ENCODE data around the gene POLR2F. TPM values are rescaled to one million over a fixed set of nuclear protein-coding genes. Genes with fewer than 3 reads are reported as not detected.
"Not testable (repeated sequence)": the region's sequence is repeated elsewhere in the genome, so short reads cannot be mapped to it uniquely, and the experiment has no call there.

Gene POLR2F
- total RNA-seq, 1 experiment from 2014 or later = 167 TPM

- no peak for DNase-seq
- no peak overlapping the region for H3K4me3 ChIP-seq
- peaks cover 34% of the 10 kb centered on the region for H3K36me3 ChIP-seq
- no peaks in the 10 kb centered on the region for H3K27me3 ChIP-seq
- H3K9me3 ChIP-seq = no peaks in the 10 kb centered on the region
Measured at GRCh38 chr22:37967637-37968451, 14.3 kb downstream of the POLR2F start.

- no peaks in the 10 kb centered on the region for H3K27me3 ChIP-seq
- no peak for DNase-seq
- H3K4me3 ChIP-seq = no peak overlapping the region
- no peaks in the 10 kb centered on the region for H3K9me3 ChIP-seq
- peaks cover 32% of the 10 kb centered on the region for H3K36me3 ChIP-seq
Measured at GRCh38 chr22:37968452-37969251, 15.2 kb downstream of the POLR2F start.

DNA sequence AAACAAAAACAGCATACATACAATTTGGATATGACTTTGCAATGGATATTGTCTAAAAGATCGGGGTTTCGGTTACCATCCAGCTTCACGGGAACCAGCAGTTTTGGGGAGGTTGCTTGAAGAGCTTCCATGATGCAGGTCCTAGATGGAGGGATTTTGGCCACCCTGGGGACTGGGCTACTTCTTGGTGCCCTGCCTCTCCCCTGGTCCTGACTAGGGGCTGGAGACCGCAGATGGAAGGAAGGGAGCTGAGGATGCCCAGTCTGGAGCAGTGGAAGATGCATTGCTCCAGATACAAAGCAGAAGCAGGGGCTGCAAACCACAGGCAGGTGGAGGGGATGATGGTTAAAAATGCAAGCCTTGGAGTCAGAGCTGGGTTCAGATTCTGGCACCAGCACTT, 17.4 kb downstream of the POLR2F start:
- peaks cover 21% of the 10 kb centered on the region for H3K36me3 ChIP-seq
- no peaks in the 10 kb centered on the region for H3K9me3 ChIP-seq
- H3K27me3 ChIP-seq = no peaks in the 10 kb centered on the region
- no peak for DNase-seq
- no peak overlapping the region for H3K4me3 ChIP-seq

- Histone ChIP-seq H3K36me3 (peaks cover 15% of the 10 kb centered on the region), H3K27me3 (no peaks in the 10 kb centered on the region), H3K9me3 (no peaks in the 10 kb centered on the region), H3K4me3 (no peak overlapping the region)
- no peak for DNase-seq
Measured at GRCh38 chr22:37971475-37972434, 18.3 kb downstream of the POLR2F start.

GRCh38 chr22:37972527-37972926, 19.0 kb downstream of the POLR2F start:
- Histone ChIP-seq H3K36me3 (peaks cover 8% of the 10 kb centered on the region), H3K27me3 (no peaks in the 10 kb centered on the region), H3K9me3 (no peaks in the 10 kb centered on the region), H3K4me3 (no peak overlapping the region)
- no peak for DNase-seq

- Histone ChIP-seq H3K4me3 (no peak overlapping the region), H3K36me3 (no peaks in the 10 kb centered on the region), H3K27me3 (no peaks in the 10 kb centered on the region), H3K9me3 (no peaks in the 10 kb centered on the region)
- no peak for DNase-seq
Measured at GRCh38 chr22:37973271-37974170, 20.0 kb downstream of the POLR2F start.

DNA sequence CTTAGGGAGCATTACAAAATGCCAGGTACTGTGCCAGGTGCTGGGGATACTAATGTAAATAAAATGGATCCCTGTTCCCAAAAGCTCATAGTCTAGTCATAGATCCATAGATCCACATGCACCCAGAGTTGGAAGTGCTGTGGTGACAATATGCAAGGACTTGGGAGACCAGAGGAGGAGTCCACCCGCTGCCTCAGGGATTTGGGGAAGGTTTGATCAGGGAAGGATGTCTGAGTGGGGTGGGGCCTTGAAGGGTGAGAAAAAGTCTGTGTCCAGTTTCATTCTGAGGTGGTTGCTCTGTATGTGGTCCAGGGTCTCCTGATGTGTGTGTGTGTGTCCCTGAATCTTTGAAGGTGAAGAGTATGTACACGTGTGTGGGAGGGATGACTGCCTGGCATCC, 21.7 kb downstream of the POLR2F start:
- H3K27me3 ChIP-seq = no peaks in the 10 kb centered on the region

DNA sequence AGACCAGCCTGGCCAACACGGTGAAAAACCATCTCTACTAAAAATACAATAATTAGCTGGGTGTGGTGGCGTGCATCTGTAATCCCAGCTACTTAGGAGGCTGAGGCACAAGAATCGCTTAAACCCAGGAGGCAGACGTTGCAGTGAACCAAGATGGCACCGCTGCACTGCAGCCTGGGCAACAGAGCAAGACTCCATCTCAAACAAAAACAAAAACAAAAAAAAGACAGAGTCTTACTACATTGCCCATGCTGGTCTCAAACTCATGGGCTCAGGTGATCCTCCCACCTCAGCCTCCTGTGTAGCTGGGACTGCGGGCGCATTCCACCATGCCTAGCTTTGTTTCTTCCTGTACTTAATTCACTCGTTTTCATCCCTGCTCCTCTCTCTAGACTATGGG, 22.5 kb downstream of the POLR2F start:
- H3K9me3 ChIP-seq, H3K27me3 ChIP-seq, DNase-seq, H3K4me3 ChIP-seq, H3K36me3 ChIP-seq: not testable (repeated sequence)

More for the DNA sequence above, 21.7 kb downstream of the POLR2F start:
- no peak for DNase-seq
- H3K36me3 ChIP-seq = no peaks in the 10 kb centered on the region
- no peak overlapping the region for H3K4me3 ChIP-seq
- no peaks in the 10 kb centered on the region for H3K9me3 ChIP-seq

GRCh38 chr22:37976547-37976946, 23.0 kb downstream of the POLR2F start:
- no peaks in the 10 kb centered on the region for H3K9me3 ChIP-seq
- no peak overlapping the region for H3K4me3 ChIP-seq
- H3K27me3 ChIP-seq = no peaks in the 10 kb centered on the region
- no peak for DNase-seq
- H3K36me3 ChIP-seq = no peaks in the 10 kb centered on the region

GRCh38 chr22:37979782-37980181, 26.3 kb downstream of the POLR2F start:
- no peak for DNase-seq
- Histone ChIP-seq H3K36me3 (no peaks in the 10 kb centered on the region), H3K4me3 (no peak overlapping the region), H3K27me3 (no peaks in the 10 kb centered on the region), H3K9me3 (no peaks in the 10 kb centered on the region)

DNA sequence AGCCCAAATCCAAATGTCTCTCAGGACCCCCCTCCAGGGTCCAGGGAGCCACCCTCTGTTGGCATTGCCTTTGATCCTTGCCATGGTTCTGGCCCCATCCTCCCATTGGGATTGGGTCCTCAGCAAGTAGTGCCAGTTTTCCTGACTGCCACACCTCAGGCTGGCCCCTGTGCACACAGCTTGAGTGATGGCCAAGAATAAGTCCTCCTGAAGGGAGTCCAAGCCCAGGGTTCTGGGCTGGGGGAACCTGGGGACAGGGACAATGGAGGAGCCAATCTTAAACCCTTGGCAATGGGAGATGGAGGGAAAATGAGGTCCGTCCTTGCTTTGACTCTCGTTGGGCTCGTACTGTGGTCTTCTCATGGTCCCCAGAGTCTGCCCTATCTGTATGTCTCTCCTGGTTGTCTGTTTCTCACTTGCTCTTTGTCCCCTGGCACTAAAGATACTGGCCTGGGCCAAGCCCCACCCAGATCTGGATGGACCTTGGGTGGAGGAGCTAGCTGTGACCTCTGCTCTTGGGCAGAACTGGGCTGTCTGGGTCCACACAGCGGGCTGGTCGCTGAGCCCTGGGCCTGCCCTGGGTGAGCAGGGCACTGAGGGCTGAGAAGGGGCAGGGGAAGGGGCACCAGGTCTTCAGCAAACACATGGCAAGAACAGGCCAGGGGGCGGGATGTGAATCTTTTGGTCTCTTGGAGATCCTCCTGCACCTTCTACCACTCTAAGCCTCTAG, 27.9 kb downstream of the POLR2F start:
- H3K4me3 ChIP-seq = no peak overlapping the region
- H3K9me3 ChIP-seq = no peaks in the 10 kb centered on the region
- no peaks in the 10 kb centered on the region for H3K27me3 ChIP-seq
- no peak for DNase-seq
- H3K36me3 ChIP-seq = no peaks in the 10 kb centered on the region

GRCh38 chr22:37982151-37982785, 28.8 kb downstream of the POLR2F start:
- no peak overlapping the region for H3K4me3 ChIP-seq
- no peaks in the 10 kb centered on the region for H3K9me3 ChIP-seq
- DNase-seq = no peak
- H3K27me3 ChIP-seq = no peaks in the 10 kb centered on the region
- H3K36me3 ChIP-seq = no peaks in the 10 kb centered on the region

DNA sequence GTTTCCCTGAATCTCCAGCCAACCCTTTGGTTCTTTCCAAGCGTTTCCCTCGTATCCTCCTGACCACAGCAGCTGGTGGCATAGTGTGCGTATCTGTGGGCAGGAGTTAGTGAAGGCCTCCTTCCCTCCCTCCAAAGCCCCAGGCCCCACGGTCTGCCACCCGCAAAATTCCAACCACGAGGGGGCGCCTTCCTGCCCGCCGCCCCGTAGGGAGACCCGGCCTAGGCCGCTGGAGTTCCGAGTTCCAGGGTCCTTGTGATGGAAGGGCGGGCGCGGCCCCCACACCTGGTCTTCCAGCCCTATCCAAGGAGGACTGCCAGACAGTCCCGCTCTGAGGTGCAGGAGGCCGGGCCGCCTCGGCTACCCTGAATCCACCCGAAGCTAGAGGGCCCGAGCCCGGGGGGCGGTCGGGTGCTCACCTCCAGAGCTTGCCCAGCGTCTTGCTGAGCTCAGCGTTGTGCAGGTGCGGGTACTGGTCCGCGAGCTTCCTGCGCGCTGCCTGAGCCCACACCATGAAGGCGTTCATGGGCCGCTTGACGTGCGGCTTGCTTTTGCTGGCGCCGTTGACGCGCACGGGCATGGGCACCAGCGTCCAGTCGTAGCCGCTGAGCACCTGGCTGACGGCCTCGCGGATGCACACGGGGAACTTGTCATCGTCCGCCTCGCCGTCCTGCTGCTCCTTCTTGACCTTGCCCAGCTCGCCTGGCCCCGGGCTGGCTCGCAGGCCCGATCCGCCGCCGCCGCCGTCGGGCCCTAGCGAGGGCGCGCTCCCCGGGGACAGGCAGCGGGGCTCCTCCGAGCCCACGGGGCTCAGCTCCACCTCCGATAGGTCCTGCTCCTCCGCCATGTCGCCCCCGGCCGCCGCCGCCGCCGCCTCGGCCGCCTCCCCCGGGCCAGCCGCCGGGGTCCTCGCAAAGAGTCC, 29.7 kb downstream of the POLR2F start:
- H3K27me3 ChIP-seq = no peaks in the 10 kb centered on the region
- no peak for DNase-seq

More for the DNA sequence above, 29.7 kb downstream of the POLR2F start:
- H3K4me3 ChIP-seq = no peak overlapping the region
- no peaks in the 10 kb centered on the region for H3K9me3 ChIP-seq
- H3K36me3 ChIP-seq = no peaks in the 10 kb centered on the region

Data from MG63 (cell line).